Measurements from ENCODE around the gene UGT1A4.

The UGT1A4 gene

DNA sequence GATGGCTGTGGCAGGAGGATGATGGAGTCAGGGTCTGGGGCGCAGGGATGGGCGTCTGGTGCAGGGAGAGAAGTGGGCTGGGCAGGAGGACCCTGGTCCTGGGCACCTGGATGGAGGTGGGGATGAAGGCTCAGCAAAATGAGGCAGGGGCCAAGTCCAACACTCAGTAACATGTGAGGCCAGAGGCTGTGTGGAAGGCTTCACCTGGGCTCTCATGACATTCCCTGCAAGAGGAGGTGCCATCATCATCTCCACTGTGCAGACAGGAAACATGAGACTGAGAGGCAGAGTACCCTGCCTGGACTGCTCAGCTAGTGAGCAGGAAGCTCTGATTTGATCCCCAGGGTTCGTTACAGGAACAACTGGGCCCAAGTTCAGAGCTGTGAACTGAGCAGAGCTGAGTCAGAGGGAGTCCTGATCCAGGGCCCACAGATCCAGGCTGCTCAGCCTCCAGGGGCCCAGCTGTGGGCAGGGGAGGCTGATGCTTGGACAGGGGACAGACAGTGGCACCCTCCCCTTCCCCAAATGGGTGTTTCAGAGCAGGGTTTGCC lies 98.9 kb downstream of the UGT1A4 start:
- WGBS, 2 experiments, result 94% methylated on average over 3 of the region's 3 CpGs

DNA sequence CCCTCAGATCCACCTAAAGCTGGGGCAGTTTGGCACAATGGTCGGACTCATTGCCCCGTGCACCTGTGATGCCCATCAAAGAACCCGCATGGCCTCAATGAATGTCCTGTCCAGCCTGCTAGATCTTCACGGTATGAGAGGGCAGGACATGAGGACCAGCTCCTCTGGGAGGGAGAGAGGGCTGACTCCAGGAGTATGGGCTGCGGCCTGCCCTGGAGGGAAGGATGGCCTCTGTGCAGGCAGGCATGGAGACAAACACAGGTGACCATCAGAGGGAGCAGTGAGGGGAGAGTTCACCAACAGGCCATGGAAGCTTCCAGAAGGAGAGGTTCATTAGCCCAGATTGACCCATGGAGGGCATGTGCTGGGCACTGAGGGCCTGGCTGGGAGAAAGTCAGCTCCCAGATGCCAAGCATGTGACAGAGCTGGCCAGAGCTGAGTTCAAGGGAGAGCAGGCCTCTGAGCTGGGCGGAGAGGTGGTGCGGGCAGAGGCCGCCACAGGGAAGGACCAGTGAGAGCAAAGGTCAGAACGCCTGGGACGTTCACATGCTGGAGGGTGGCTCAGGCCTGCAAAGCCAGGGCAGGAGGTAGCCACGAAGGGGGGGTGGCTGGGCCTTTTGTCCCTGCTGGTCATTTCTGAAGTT lies 99.6 kb downstream of the UGT1A4 start:
- Histone ChIP-seq H3K4me1 (ENCODE audit: control insufficient read depth, insufficient read depth, low read length) (no peaks in the 10 kb centered on the region), H3K9me3 (ENCODE audit: control insufficient read depth, low read length) (no peaks in the 10 kb centered on the region), H3K27ac (ENCODE audit: insufficient read depth, low read depth, low read length, poor library complexity, severe bottlenecking) (no peak overlapping the region), H3K36me3 (ENCODE audit: control insufficient read depth, insufficient read depth, low read length) (no peaks in the 10 kb centered on the region), H3K4me3 (ENCODE audit: insufficient read depth, low read depth, low read length) (no peak overlapping the region), H3K27me3 (ENCODE audit: control insufficient read depth, insufficient read depth, low read length, poor library complexity, severe bottlenecking) (no peaks in the 10 kb centered on the region)
- WGBS, 2 experiments, result 94 to 96% methylated on average over 11 of the region's 11 CpGs

More for the DNA sequence above, 98.9 kb downstream of the UGT1A4 start:
- Histone ChIP-seq H3K36me3 (ENCODE audit: control insufficient read depth, insufficient read depth, low read length) (no peaks in the 10 kb centered on the region), H3K27ac (ENCODE audit: insufficient read depth, low read depth, low read length, poor library complexity, severe bottlenecking) (no peak overlapping the region), H3K4me3 (ENCODE audit: insufficient read depth, low read depth, low read length) (no peak overlapping the region), H3K27me3 (ENCODE audit: control insufficient read depth, insufficient read depth, low read length, poor library complexity, severe bottlenecking) (no peaks in the 10 kb centered on the region), H3K4me1 (ENCODE audit: control insufficient read depth, insufficient read depth, low read length) (no peaks in the 10 kb centered on the region), H3K9me3 (ENCODE audit: control insufficient read depth, low read length) (no peaks in the 10 kb centered on the region)

DNA sequence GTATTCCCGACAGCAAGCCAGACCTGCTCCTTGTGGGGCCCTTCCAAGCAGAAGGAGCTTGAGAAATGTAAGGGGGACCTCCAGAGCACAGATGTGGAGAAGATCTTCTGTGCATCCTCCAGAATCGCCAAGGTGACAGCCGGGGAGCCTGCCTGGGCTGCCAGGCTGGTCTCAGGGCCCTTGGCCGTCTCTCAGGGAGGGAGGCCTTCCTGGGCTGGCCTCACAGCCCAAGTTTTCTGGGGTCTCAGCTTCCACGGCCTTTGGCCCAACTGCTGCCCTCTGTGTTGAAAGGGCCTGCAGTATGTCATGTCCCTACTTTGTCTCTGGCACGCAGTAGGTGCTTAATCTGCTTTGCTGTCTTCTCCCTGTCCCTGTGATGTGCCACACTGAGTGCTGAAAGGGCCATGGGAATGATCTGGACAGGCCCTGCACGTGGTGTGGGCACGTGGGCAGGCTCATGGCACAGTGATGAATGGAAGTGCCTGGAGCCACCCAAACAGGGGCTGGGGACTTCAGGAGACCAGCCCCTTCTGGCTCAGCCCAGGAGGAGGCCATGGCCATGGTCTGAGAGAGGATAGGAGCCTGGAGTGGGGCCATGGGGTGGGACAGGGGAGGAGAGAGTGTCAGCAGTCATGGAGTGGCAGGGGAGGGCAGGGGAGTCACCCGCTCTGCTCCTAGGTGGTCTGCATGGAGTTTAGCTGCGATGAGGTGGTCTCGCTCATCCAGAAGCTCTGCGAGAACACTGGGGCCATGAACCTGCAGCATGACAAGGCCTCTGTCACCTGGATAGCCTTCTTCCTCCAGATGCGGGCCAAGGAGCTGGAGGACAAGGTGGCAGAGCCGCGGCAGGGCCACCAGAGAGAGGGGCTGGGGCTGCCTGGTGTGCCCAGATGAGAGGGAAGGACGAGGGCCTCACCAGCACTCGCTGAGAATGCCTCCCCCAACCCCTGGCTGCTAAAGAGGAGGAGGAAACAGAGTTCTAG lies 100.4 kb downstream of the UGT1A4 start:
- no peaks in the 10 kb centered on the region for H3K36me3 ChIP-seq (ENCODE audit: control insufficient read depth, insufficient read depth, low read length)
- WGBS, 2 experiments, result 81 to 83% methylated on average over 17 of the region's 17 CpGs
- H3K4me3 ChIP-seq (ENCODE audit: insufficient read depth, low read depth, low read length), result no peak overlapping the region
- no peaks in the 10 kb centered on the region for H3K9me3 ChIP-seq (ENCODE audit: control insufficient read depth, low read length)
- no peaks in the 10 kb centered on the region for H3K27me3 ChIP-seq (ENCODE audit: control insufficient read depth, insufficient read depth, low read length, poor library complexity, severe bottlenecking)
- no peak overlapping the region for H3K27ac ChIP-seq (ENCODE audit: insufficient read depth, low read depth, low read length, poor library complexity, severe bottlenecking)
- no peaks in the 10 kb centered on the region for H3K4me1 ChIP-seq (ENCODE audit: control insufficient read depth, insufficient read depth, low read length)

DNA sequence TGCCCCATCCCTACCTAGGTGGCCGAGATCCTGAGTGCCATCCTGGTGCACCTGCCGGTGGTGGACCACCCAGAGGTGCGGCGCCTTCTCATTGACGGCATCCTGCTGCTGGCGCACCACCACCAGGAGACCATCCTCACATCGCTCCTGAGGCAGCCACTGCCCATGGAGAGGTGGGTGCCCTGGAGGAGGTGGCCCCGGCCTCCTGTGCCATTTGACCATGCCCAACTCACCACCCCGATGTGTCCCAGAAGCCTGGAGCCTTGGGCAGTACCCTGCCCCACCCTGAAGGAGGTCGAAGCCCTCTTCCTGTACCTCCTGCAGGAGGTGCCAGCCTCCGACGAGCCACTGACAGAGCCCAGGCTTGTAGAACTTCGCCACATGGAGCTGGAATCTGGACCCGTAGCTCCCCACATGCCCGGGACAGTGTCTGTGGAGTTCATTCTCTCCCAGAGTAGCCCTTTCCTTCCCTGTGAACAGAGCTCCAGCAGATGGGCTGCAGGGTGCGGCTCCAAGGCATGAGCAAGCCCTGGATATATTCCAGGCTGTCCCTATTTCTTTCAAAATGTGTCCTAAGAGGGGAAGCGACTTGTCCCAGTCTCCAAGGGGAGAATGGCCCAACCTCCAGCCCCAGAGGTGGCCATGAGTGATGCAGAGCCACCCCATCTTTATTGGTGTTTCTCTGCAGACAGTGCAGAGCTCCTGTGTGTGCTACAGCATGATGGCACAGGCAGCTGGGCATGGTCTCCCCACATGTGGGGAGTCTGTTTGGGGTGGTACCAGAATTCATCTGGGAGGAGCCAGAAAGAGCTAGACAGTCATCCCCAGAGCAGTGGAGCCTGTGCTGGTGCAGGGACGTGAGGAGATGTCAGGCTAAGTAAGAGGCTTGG lies 101.6 kb downstream of the UGT1A4 start:
- Histone ChIP-seq H3K36me3 (ENCODE audit: control insufficient read depth, insufficient read depth, low read length) (no peaks in the 10 kb centered on the region), H3K9me3 (ENCODE audit: control insufficient read depth, low read length) (no peaks in the 10 kb centered on the region), H3K4me3 (ENCODE audit: insufficient read depth, low read depth, low read length) (no peak overlapping the region), H3K27ac (ENCODE audit: insufficient read depth, low read depth, low read length, poor library complexity, severe bottlenecking) (no peak overlapping the region), H3K4me1 (ENCODE audit: control insufficient read depth, insufficient read depth, low read length) (no peaks in the 10 kb centered on the region), H3K27me3 (ENCODE audit: control insufficient read depth, insufficient read depth, low read length, poor library complexity, severe bottlenecking) (no peaks in the 10 kb centered on the region)
- 91 to 93% methylated on average over 18 of the region's 18 CpGs for WGBS, 2 experiments

DNA sequence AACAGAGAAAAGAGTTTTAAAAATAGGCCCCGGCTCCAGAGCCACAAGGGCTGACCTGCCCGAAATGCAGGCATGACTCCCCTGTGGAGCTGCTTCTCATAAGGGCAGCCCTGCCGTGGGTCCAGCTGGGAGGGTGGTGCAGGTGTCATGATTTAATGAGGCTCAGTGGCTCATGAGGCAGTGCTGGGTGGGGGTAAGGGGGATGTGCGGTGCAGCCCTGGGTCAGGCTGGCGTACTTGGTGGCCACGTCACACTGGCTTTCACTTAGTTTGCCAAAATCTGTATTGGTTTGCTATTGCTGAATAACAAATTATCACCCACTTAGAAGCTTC lies 102.2 kb downstream of the UGT1A4 start:
- 87 to 88% methylated on average over 6 of the region's 6 CpGs for WGBS, 2 experiments
- H3K36me3 ChIP-seq (ENCODE audit: control insufficient read depth, insufficient read depth, low read length), result no peaks in the 10 kb centered on the region
- no peaks in the 10 kb centered on the region for H3K27me3 ChIP-seq (ENCODE audit: control insufficient read depth, insufficient read depth, low read length, poor library complexity, severe bottlenecking)
- no peaks in the 10 kb centered on the region for H3K4me1 ChIP-seq (ENCODE audit: control insufficient read depth, insufficient read depth, low read length)
- H3K4me3 ChIP-seq (ENCODE audit: insufficient read depth, low read depth, low read length), result no peak overlapping the region
- H3K27ac ChIP-seq (ENCODE audit: insufficient read depth, low read depth, low read length, poor library complexity, severe bottlenecking), result no peak overlapping the region
- H3K9me3 ChIP-seq (ENCODE audit: control insufficient read depth, low read length), result no peaks in the 10 kb centered on the region

DNA sequence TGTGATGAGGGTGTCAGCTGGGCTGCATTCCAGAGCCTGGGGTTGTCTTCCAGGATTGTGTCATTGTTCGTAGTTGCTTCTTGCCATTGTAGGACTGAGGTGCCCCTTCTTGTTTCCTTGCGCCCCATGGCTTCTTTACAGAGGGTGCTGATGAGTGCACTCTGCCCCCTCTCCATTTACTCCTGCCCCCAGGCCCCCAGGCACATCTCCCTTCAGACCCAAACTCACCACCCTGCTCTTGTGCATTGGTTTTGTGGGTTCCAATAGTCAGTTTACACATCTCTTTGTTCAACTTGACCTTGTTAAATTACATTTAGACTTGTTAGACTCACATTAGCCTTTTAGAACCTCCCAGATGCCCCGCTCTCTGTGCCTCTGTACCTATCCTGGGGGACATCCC lies 102.7 kb downstream of the UGT1A4 start:
- Histone ChIP-seq H3K36me3 (ENCODE audit: control insufficient read depth, insufficient read depth, low read length) (no peaks in the 10 kb centered on the region), H3K4me3 (ENCODE audit: insufficient read depth, low read depth, low read length) (no peak overlapping the region), H3K27ac (ENCODE audit: insufficient read depth, low read depth, low read length, poor library complexity, severe bottlenecking) (no peak overlapping the region), H3K27me3 (ENCODE audit: control insufficient read depth, insufficient read depth, low read length, poor library complexity, severe bottlenecking) (no peaks in the 10 kb centered on the region), H3K9me3 (ENCODE audit: control insufficient read depth, low read length) (no peaks in the 10 kb centered on the region), H3K4me1 (ENCODE audit: control insufficient read depth, insufficient read depth, low read length) (no peaks in the 10 kb centered on the region)
- 91 to 96% methylated on average over 3 of the region's 3 CpGs for WGBS, 2 experiments

DNA sequence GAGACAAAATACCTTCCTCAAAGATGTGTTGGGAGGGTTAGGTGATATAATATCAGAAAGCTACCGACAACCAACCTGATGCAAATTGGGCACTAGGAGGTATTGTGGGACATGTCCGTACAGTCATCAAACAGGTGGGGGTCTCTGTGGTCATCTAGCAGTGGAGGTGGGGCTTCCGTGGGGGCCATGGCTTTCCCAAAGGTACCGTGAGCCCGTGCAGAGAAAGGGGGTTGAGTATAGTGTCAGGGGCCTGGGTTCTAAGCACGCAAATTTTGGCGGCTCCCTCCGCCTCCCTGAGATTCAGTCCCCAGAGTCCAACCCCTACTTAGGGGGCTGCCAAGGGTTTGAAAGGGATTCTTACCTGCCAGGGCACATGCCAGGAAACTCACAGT lies 103.2 kb downstream of the UGT1A4 start:
- no peaks in the 10 kb centered on the region for H3K36me3 ChIP-seq (ENCODE audit: control insufficient read depth, insufficient read depth, low read length)
- H3K4me3 ChIP-seq (ENCODE audit: insufficient read depth, low read depth, low read length), result no peak overlapping the region
- no peaks in the 10 kb centered on the region for H3K4me1 ChIP-seq (ENCODE audit: control insufficient read depth, insufficient read depth, low read length)
- no peaks in the 10 kb centered on the region for H3K9me3 ChIP-seq (ENCODE audit: control insufficient read depth, low read length)
- 96 to 98% methylated on average over 8 of the region's 8 CpGs for WGBS, 2 experiments
- no peak overlapping the region for H3K27ac ChIP-seq (ENCODE audit: insufficient read depth, low read depth, low read length, poor library complexity, severe bottlenecking)
- H3K27me3 ChIP-seq (ENCODE audit: control insufficient read depth, insufficient read depth, low read length, poor library complexity, severe bottlenecking), result no peaks in the 10 kb centered on the region

DNA sequence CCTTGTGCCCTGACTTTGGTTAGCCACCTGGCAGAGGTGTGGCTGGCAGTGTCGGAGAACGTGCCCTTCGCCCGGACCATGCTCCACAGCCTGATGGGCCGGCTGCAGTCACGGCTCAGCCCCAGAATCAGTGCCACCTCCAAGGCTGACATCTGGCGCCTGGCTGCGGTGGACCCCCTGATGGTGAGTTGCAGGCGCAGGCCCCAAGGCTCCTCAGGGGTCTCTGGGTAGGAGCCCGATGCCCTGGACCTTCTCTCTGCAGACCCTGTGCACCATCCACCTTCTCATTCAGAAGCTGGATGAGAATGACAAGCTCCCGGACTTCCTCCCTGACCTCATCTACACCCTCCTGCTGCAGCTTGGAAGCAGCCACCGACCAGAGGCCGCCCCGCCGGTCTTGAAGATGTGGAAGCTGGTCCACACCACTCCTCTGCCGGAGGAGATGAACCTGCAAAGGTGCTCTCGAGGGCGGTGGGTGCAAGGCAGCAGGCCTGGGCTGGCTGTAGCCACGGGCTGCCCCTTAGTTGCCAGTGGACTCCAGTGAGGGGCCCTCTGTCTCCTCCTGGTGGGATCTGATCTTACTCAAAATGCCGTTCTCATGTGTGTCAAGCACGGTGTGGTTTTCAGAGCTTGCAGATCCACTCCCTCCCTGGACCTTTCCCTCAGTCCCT lies 103.7 kb downstream of the UGT1A4 start:
- Histone ChIP-seq H3K36me3 (ENCODE audit: control insufficient read depth, insufficient read depth, low read length) (no peaks in the 10 kb centered on the region), H3K9me3 (ENCODE audit: control insufficient read depth, low read length) (no peaks in the 10 kb centered on the region), H3K4me3 (ENCODE audit: insufficient read depth, low read depth, low read length) (no peak overlapping the region), H3K4me1 (ENCODE audit: control insufficient read depth, insufficient read depth, low read length) (no peaks in the 10 kb centered on the region), H3K27me3 (ENCODE audit: control insufficient read depth, insufficient read depth, low read length, poor library complexity, severe bottlenecking) (no peaks in the 10 kb centered on the region), H3K27ac (ENCODE audit: insufficient read depth, low read depth, low read length, poor library complexity, severe bottlenecking) (no peak overlapping the region)
- WGBS, 2 experiments, result 94% methylated on average over 21 of the region's 21 CpGs
